ENCODE measurements around the gene CD209. TPM values are rescaled to one million over a fixed set of nuclear protein-coding genes. Genes with fewer than 3 reads are reported as not detected.
"Not testable (repeated sequence)": the region's sequence is repeated elsewhere in the genome, so short reads cannot be mapped to it uniquely, and the experiment has no call there.

CD209 gene
- total RNA-seq: 10.6 TPM
- long read RNA-seq, full-length matches to known transcripts: 5 of 6 reads
- long read RNA-seq, partial matches to known transcripts: 0 of 6 reads
- long read RNA-seq, other reads (novel, unspliced or antisense): 1 of 6 reads

DNA sequence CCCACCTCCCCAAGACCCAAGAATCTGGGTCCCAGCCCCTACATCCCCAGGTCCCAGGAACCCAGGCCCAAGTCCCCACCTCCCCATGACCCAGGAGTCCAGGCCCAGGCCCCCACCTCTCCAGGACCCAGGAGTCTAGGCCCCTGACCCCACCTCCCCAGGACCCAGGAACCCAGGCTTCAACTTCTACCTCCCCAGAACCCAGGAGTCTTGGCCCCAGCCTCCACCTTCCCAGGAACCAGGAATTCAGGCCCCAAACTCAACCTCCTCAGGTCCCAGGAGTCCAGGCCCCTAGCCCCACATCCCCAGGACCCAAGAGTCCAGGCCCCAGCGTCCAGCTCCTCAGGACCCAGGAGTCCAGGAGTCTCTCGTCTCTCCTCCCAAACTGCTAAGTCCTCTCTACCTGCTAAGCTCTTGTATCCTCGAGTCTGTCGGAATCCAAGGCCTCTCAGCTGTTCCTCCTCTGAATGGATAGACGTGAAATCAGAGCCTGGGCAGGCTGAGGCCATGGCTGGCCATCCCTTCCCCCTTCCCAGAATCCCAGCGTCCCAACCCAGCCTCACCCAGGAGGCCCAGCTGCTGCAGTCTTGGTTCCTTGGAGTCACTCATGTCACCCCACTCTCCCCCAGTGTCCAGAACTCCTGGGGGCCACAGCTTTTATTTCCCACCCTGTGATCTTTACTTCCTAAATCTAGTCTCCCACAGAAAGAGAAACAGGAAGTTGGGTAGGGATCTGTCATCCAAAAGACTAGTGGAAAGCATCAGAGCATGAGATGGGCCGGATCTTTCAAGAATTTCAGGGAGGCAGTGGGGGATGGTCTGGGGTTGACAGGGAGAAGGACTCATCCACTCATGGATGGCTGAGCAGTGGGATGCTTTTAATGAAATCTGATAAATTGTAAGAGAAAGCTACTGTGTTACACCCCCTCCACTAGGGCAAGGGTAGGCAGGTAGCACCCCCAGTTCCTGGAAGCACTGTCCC lies at the start of gene CD209:
TSS of gene CD209 (minus strand) at position 632 of the 982 bp plus-strand sequence. CDS start at position 609, 23 bp downstream.
- Histone ChIP-seq H3K27me3 (no peaks in the 10 kb centered on the region), H3K4me3 (no peak within 1 kb of the TSS), H3K36me3 (no peaks in the 10 kb centered on the region), H3K4me1 (no peaks in the 10 kb centered on the region), H3K9me3 (no peaks in the 10 kb centered on the region), H3K27ac (no peak within 1 kb of the TSS)
- no peak for DNase-seq
- TF ChIP-seq, protein P1, sequence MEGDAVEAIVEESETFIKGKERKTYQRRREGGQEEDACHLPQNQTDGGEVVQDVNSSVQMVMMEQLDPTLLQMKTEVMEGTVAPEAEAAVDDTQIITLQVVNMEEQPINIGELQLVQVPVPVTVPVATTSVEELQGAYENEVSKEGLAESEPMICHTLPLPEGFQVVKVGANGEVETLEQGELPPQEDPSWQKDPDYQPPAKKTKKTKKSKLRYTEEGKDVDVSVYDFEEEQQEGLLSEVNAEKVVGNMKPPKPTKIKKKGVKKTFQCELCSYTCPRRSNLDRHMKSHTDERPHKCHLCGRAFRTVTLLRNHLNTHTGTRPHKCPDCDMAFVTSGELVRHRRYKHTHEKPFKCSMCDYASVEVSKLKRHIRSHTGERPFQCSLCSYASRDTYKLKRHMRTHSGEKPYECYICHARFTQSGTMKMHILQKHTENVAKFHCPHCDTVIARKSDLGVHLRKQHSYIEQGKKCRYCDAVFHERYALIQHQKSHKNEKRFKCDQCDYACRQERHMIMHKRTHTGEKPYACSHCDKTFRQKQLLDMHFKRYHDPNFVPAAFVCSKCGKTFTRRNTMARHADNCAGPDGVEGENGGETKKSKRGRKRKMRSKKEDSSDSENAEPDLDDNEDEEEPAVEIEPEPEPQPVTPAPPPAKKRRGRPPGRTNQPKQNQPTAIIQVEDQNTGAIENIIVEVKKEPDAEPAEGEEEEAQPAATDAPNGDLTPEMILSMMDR (IDR thresholded peaks at IDR 0.05): no peak
- intact Hi-C loops (cut with DNase I): no loop called here
- ATAC-seq: peak; percentile 56

DNA sequence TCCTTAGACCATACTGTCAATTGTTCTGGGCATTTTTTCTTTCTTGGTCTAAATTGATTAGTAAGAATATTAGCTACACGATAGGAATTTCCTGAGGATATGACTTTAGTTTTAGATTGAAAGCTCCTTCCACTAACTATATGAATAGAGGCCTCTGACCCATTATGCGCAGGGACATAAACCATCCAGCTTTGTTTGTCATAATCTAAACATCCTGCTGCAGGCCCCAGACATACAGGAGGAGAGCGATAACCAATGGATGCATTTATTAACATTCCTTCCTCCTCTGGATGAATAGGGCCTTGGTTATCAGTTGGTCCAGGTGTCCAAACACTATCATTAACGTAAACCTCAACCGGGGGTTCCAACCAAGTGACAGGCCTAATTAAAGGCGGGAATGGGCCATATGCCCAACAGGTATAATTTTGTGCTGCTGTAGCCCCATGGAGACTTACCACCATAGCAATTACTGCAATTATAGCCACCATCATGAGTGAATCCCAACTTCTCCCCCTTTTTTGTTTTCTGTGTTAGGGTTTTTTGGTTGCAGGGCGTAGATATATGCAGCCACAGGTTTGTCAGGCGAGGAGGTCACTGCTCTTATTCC lies 48.3 kb upstream of the CD209 start:
- no peak overlapping the region for H3K27ac ChIP-seq
- no peak overlapping the region for H3K4me3 ChIP-seq
- TF ChIP-seq, protein P1 (IDR thresholded peaks at IDR 0.05): no peak
- no peaks in the 10 kb centered on the region for H3K4me1 ChIP-seq
- peaks cover under 1% of the 10 kb centered on the region for H3K27me3 ChIP-seq
- no peaks in the 10 kb centered on the region for H3K9me3 ChIP-seq
- DNase-seq: no peak
- no peaks in the 10 kb centered on the region for H3K36me3 ChIP-seq
- no peak for ATAC-seq
- intact Hi-C loops (cut with DNase I): no loop called here

DNA sequence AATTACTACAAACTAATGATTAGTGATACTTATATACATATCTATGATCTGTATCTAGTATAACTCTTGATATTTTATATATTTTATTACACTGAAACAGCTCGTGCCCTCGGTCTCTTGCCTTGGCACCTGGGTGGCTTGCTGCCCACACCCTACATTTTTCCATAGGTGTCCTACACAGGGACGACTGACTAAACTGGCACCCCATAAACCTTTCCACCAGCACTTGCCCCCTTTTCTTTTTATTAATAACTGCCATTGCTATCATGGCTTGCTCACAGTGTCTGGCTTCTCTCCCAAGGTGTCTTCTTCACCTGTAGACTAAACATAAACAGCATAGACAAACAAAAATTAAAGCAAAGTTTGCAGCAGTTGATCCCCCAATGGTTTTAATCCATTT lies 46.2 kb upstream of the CD209 start:
- TF ChIP-seq, protein P1 (IDR thresholded peaks at IDR 0.05): no peak

GRCh38 chr19:7792701-7793100 lies 45.4 kb upstream of the CD209 start:
- H3K27ac ChIP-seq; H3K9me3 ChIP-seq; H3K4me3 ChIP-seq; H3K4me1 ChIP-seq; ATAC-seq; DNase-seq; H3K36me3 ChIP-seq; intact Hi-C loops (cut with DNase I): not testable (repeated sequence)
- H3K27me3 ChIP-seq: peaks cover 30% of the 10 kb centered on the region

More for the DNA sequence above, 46.2 kb upstream of the CD209 start:
- Histone ChIP-seq H3K36me3 (no peaks in the 10 kb centered on the region), H3K4me1 (no peaks in the 10 kb centered on the region), H3K4me3 (no peak overlapping the region), H3K27ac (no peak overlapping the region), H3K27me3 (peaks cover 22% of the 10 kb centered on the region), H3K9me3 (no peaks in the 10 kb centered on the region)
- intact Hi-C loops (cut with DNase I): no loop called here
- no peak for ATAC-seq
- no peak for DNase-seq

DNA sequence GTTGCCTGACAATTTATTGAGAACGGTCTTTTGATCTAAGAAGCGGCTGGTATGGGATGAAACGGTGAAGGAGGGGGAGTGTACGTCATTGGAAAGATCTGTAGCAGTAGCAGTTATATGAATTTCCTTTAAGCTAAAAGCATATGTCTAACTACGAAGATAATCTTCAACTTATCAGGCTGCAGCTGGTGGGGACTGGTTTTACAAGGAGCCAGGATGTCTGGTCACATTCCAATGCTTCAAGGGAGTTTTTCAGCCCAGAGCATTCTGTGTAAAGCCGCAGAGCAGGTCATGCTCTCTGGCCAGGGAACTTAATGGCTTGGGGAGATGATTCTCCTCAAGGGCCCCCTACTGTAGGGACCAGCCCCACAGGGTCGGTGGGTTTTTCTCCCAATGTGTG lies 44.9 kb upstream of the CD209 start:
- TF ChIP-seq, protein P1 (IDR thresholded peaks at IDR 0.05): no peak
- Histone ChIP-seq H3K4me1 (no peaks in the 10 kb centered on the region), H3K27ac (no peak overlapping the region), H3K27me3 (peaks cover 34% of the 10 kb centered on the region), H3K36me3 (no peaks in the 10 kb centered on the region), H3K9me3 (no peaks in the 10 kb centered on the region), H3K4me3 (no peak overlapping the region)
- DNase-seq (no peak), ATAC-seq (no peak)
- intact Hi-C loops (cut with DNase I): no loop called here

DNA sequence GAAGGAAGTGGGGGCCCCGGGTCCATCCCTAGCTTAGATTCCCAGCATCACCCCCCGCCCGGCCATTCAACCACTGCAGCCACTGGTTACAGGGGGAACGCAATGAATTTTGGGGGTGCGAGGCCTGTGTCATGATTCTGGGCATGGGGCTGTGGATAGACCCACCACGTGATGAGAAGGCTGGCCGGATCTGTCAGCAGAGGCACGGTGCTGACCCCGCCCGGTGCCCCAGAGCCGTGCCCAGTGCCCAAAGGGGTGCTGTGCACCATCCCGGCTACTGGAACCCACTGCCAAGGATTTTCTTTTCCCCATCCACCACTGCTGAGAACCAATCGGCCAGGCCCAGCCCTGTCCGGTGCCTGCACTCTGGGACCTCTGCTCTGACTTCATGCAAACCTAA lies 43.1 kb upstream of the CD209 start:
- Histone ChIP-seq H3K27ac (no peak overlapping the region), H3K36me3 (no peaks in the 10 kb centered on the region), H3K9me3 (no peaks in the 10 kb centered on the region), H3K4me3 (no peak overlapping the region), H3K27me3 (peaks cover 36% of the 10 kb centered on the region), H3K4me1 (no peaks in the 10 kb centered on the region)
- ATAC-seq: no peak
- no peak for DNase-seq
- TF ChIP-seq, protein P1 (IDR thresholded peaks at IDR 0.05): no peak
- intact Hi-C loops (cut with DNase I): no loop called here

Data from upper lobe of right lung (tissue), 1 donor.